IMR-90 (cell line): ENCODE results near the gene ADGRG1. TPM values are rescaled to one million over a fixed set of nuclear protein-coding genes. Genes with fewer than 3 reads are reported as not detected.

ENCODE experiments used
- ATAC-seq: fragments of 200-7000 bp; cut with Tn5 transposase; 2 replicates; pipeline ENCODE4 v1.9.1; 2020; ENCODE audit warnings: low read depth, mild to moderate bottlenecking, moderate library complexity
- BruUV-seq: library from RNA; stranded (reverse); fragments of 400-500 nt; replicated peaks from 2 replicates; lab custom pipeline; 2021; lab: Mats Ljungman, UMichigan
- CTCF ChIA-PET: fragments of 300-600 bp; formaldehyde crosslinking; extraction: SDS; loops from one replicate; lab custom pipeline; 2021; ENCODE audit warnings: antibody characterized with exemption; lab: Yijun Ruan, JAX
- POLR2A ChIA-PET: fragments of 300-600 bp; sonication (Branson Sonifier 250); formaldehyde crosslinking; loops from one replicate; lab custom pipeline; 2022; ENCODE audit warnings: antibody characterized with exemption; ENCODE audit not compliant: unreplicated experiment; lab: Charles Lee
- DNase-seq: peaks from one replicate; pipeline ENCODE4 v3.0.0; 2013
- H2AFZ ChIP-seq: replicated peaks from 2 replicates; pipeline ENCODE3; 2013; ENCODE audit warnings: low read length, mild to moderate bottlenecking; ENCODE audit not compliant: poor library complexity
- H2AK5ac ChIP-seq: 2 replicates; pipeline ENCODE4 v1.6.1; 2013; ENCODE audit warnings: low read depth, low read length, inconsistent platforms
- H2AK9ac ChIP-seq: replicated peaks from 2 replicates; pipeline ENCODE3; 2013; ENCODE audit warnings: mild to moderate bottlenecking, low read depth, low read length, moderate library complexity; ENCODE audit not compliant: poor library complexity
- H2BK120ac ChIP-seq: 2 replicates; pipeline ENCODE4 v1.6.1; 2013; ENCODE audit warnings: low read depth, low read length, inconsistent platforms
- H2BK15ac ChIP-seq: 3 replicates; pipeline ENCODE4 v1.6.1; 2013; ENCODE audit warnings: low read depth, low read length, inconsistent platforms
- H2BK20ac ChIP-seq: 2 replicates; pipeline ENCODE4 v1.6.1; 2013; ENCODE audit warnings: low read depth, mild to moderate bottlenecking, inconsistent platforms, low read length, moderate library complexity
- H2BK5ac ChIP-seq: 2 replicates; pipeline ENCODE4 v1.6.1; 2013; ENCODE audit warnings: mild to moderate bottlenecking, low read depth, low read length, inconsistent platforms; ENCODE audit not compliant: poor library complexity, severe bottlenecking
- H3K14ac ChIP-seq: replicated peaks from 2 replicates; pipeline ENCODE4 v1.6.1; 2013; ENCODE audit warnings: low read depth, low read length, inconsistent platforms
- H3K18ac ChIP-seq: 2 replicates; pipeline ENCODE4 v1.6.1; 2013; ENCODE audit warnings: low read depth, low read length, control low read depth
- H3K23ac ChIP-seq: 2 replicates; pipeline ENCODE4 v1.6.1; 2013; ENCODE audit warnings: low read depth, low read length, inconsistent platforms
- H3K27ac ChIP-seq: 2 replicates; pipeline ENCODE4 v1.5.1; 2013; ENCODE audit warnings: mild to moderate bottlenecking, control low read depth, low read length; ENCODE audit not compliant: insufficient read depth
- H3K27me3 ChIP-seq: 2 replicates; pipeline ENCODE4 v1.6.1; 2013; ENCODE audit warnings: low read length; ENCODE audit not compliant: control insufficient read depth, insufficient read depth
- H3K36me3 ChIP-seq: 2 replicates; pipeline ENCODE4 v1.6.1; 2013; ENCODE audit warnings: low read length, mixed read lengths; ENCODE audit not compliant: control insufficient read depth, insufficient read depth
- H3K4ac ChIP-seq: 2 replicates; pipeline ENCODE4 v1.6.1; 2013; ENCODE audit warnings: low read depth, low read length, inconsistent platforms
- H3K4me1 ChIP-seq: 2 replicates; pipeline ENCODE4 v1.6.1; 2013; ENCODE audit warnings: low read length, mixed read lengths; ENCODE audit not compliant: control insufficient read depth, insufficient read depth
- H3K4me2 ChIP-seq: 2 replicates; pipeline ENCODE4 v1.6.1; 2013; ENCODE audit warnings: low read depth, mild to moderate bottlenecking, control low read depth, low read length, moderate library complexity
- H3K4me3 ChIP-seq: 2 replicates; pipeline ENCODE4 v1.5.1; 2013; ENCODE audit warnings: low read depth, mild to moderate bottlenecking, control low read depth, low read length, moderate library complexity; ENCODE audit not compliant: insufficient read depth
- H3K56ac ChIP-seq: 2 replicates; pipeline ENCODE4 v1.6.1; 2013; ENCODE audit warnings: low read length, inconsistent platforms; ENCODE audit not compliant: insufficient read depth; ENCODE audit errors: extremely low read depth
- H3K79me1 ChIP-seq, 2 experiments: 2 replicates each; pipeline ENCODE4 v1.6.1; 2013; ENCODE audit warnings: low read length in 2 of 2, inconsistent platforms in 1 of 2, low read depth in 1 of 2
- H3K9ac ChIP-seq: 2 replicates; pipeline ENCODE4 v1.6.1; 2013; ENCODE audit warnings: low read depth, low read length, control low read depth
- H3K9me1 ChIP-seq: 2 replicates; pipeline ENCODE4 v1.6.1; 2013; ENCODE audit warnings: low read length, inconsistent platforms; ENCODE audit not compliant: insufficient read depth
- H3K9me3 ChIP-seq: 2 replicates; pipeline ENCODE4 v1.6.1; 2013; ENCODE audit warnings: low read length; ENCODE audit not compliant: control insufficient read depth, insufficient read depth
- H4K20me1 ChIP-seq: 2 replicates; pipeline ENCODE4 v1.6.1; 2013; ENCODE audit warnings: low read length, inconsistent platforms; ENCODE audit not compliant: insufficient read depth
- H4K5ac ChIP-seq: 2 replicates; pipeline ENCODE4 v1.6.1; 2013; ENCODE audit warnings: mild to moderate bottlenecking, low read depth, low read length, control low read depth
- H4K8ac ChIP-seq, 2 experiments: 2 replicates each; pipeline ENCODE4 v1.6.1; 2013; ENCODE audit warnings: low read depth in 2 of 2, low read length in 2 of 2, control low read depth in 1 of 2, inconsistent platforms in 1 of 2
- H4K91ac ChIP-seq: 2 replicates; pipeline ENCODE4 v1.6.1; 2013; ENCODE audit warnings: low read depth, low read length, inconsistent platforms; ENCODE audit not compliant: insufficient read depth
- MAZ ChIP-seq: IDR thresholded peaks from 2 replicates; pipeline ENCODE4 v1.6.1; 2012; ENCODE audit warnings: low read depth, mild to moderate bottlenecking, low read length, improper control_type of control experiment, moderate library complexity, borderline replicate concordance
- NFE2L2 ChIP-seq: fragments of 150-350 bp; IDR thresholded peaks from 2 replicates; pipeline ENCODE4 v1.6.1; 2016; ENCODE audit warnings: low read depth, mild to moderate bottlenecking, low read length
- POLR2A ChIP-seq: IDR thresholded peaks from 2 replicates; pipeline ENCODE4 v1.6.1; 2012; ENCODE audit warnings: mild to moderate bottlenecking, low read depth, low read length
- SMC3 ChIP-seq: fragments of 150-350 bp; IDR thresholded peaks from 2 replicates; pipeline ENCODE4 v1.6.1; 2016; ENCODE audit warnings: low read depth, mild to moderate bottlenecking, antibody characterized with exemption, low read length, moderate library complexity
- WGBS, 2 experiments: methylation state at CpG; one replicate each; pipeline versions ENCODE4 v1.1.5 to v1.1.7; 2013; ENCODE audit warnings: missing lambda C conversion rate in 2 of 2; ENCODE audit not compliant: insufficient read length in 1 of 2; ENCODE audit errors: extremely low coverage in 2 of 2; 5-methylcytosine and 5-hydroxymethylcytosine counted together
- dilution Hi-C: fragments of 300-500 bp; cut with HindIII; formaldehyde crosslinking; loops from one replicate; pipeline ENCODE4 v1.14.3; 2018; ENCODE audit warnings: low sequenced_read_pairs; ENCODE audit not compliant: unreplicated experiment
- in situ Hi-C: fragments of 300-500 bp; cut with MboI; formaldehyde crosslinking; loops from 3 replicates; pipeline ENCODE4 v1.14.3; 2019; ENCODE audit warnings: low sequenced_read_pairs, inconsistent platforms, mixed read lengths
- intact Hi-C: fragments of 100-400 bp; cut with micrococcal nuclease; formaldehyde crosslinking; loops from 2 replicates; pipeline ENCODE4 v1.10.0; 2022
- polyA plus RNA-seq, 3 experiments: library from polyadenylated mRNA; depleted of rRNA; stranded (reverse); fragments of >200 nt; gene quantifications; 2 replicates each; pipeline ENCODE4 v1.2.3, GENCODE V29; 2012; ENCODE audit warnings: low replicate concordance in 1 of 3
- total RNA-seq: library from RNA; depleted of rRNA; stranded (reverse); fragments of >200 nt; gene quantifications from 2 replicates; pipeline ENCODE4 v1.2.3, GENCODE V29; 2012

Gene ADGRG1
- total and polyA plus RNA-seq, 2 of the 4 experiments (the other 2 are of a cell fraction), result 0.90 to 8.4 TPM

GRCh38 chr16:57699899-57700298, 71.5 kb downstream of the ADGRG1 start:
- Histone ChIP-seq H2BK15ac (no peak overlapping the region), H3K36me3 (no peaks in the 10 kb centered on the region), H2AK5ac (no peak overlapping the region), H3K4me1 (no peaks in the 10 kb centered on the region), H2BK5ac (no peak overlapping the region), H3K79me1 (no peaks in the 10 kb centered on the region), H3K9me3 (no peaks in the 10 kb centered on the region), H3K4ac (no peak overlapping the region), H4K5ac (no peak overlapping the region), H3K56ac (no peak overlapping the region), H4K91ac (no peak overlapping the region), H3K18ac (no peak overlapping the region), H4K8ac (no peak overlapping the region), H2AFZ (no peak overlapping the region), H3K23ac (no peak overlapping the region), H3K27me3 (peaks cover 53% of the 10 kb centered on the region), H4K20me1 (no peaks in the 10 kb centered on the region), H3K9ac (no peak overlapping the region), H3K4me2 (no peak overlapping the region), H3K27ac (no peak overlapping the region), H2BK120ac (no peak overlapping the region), H2AK9ac (no peak overlapping the region), H3K4me3 (no peak overlapping the region), H2BK20ac (no peak overlapping the region), H3K9me1 (no peaks in the 10 kb centered on the region), H3K14ac (no peak overlapping the region)
- 68% methylated on average over 6 of the region's 7 CpGs; no CpG with 5 or more reads in 1 of the 2 experiments for WGBS, 2 experiments
- DNase-seq (no peak), ATAC-seq (no peak)
- dilution Hi-C loops (no loop called here), in situ Hi-C loops (no loop called here), intact Hi-C loops (no loop called here)
- TF ChIP-seq POLR2A, result no peak
- no peak for TF ChIP-seq SMC3
- no peak for TF ChIP-seq NFE2L2
- no peak for TF ChIP-seq MAZ
- no TSS peak for BruUV-seq
- ChIA-PET CTCF (no interaction called here), POLR2A (no interaction called here)
